SU-DHL-6 (cell line): ENCODE results near the gene PIP5K1B.

Experiments
- H2AFZ ChIP-seq: fragments of 200-600 bp; sonication (generic); 2 replicates; pipeline ENCODE4 v1.6.1; 2014; ENCODE audit warnings: low read depth, mild to moderate bottlenecking, moderate library complexity, mixed read lengths, antibody characterized with exemption, low read length; ENCODE audit not compliant: severe bottlenecking
- H3F3A ChIP-seq: fragments of 200-600 bp; shearing (Covaris generic); 2 replicates; pipeline ENCODE4 v1.6.0; 2016; ENCODE audit warnings: antibody characterized with exemption, mild to moderate bottlenecking; ENCODE audit not compliant: insufficient read depth
- H3K27ac ChIP-seq: fragments of 200-600 bp; sonication (generic); 2 replicates; pipeline ENCODE4 v1.5.1; 2016; ENCODE audit warnings: low read depth, mild to moderate bottlenecking, low read length, moderate library complexity, mixed read lengths
- H3K27me3 ChIP-seq: fragments of 200-600 bp; sonication (generic), shearing (Covaris generic); 2 replicates; pipeline ENCODE4 v1.6.0; 2014; ENCODE audit warnings: mild to moderate bottlenecking, low read length
- H3K36me3 ChIP-seq: fragments of 200-600 bp; sonication (generic); 2 replicates; pipeline ENCODE4 v1.6.1; 2014; ENCODE audit warnings: mild to moderate bottlenecking, low read length, mixed read lengths
- H3K4me2 ChIP-seq: fragments of 300-600, 200-600 bp; shearing (Covaris generic), sonication (generic); 2 replicates; pipeline ENCODE4 v1.6.0; 2014; ENCODE audit warnings: low read length, low read depth, mild to moderate bottlenecking; ENCODE audit not compliant: poor library complexity, severe bottlenecking
- H3K4me3 ChIP-seq: fragments of 200-600 bp; sonication (generic); 2 replicates; pipeline ENCODE4 v1.5.1; 2014; ENCODE audit warnings: antibody characterized with exemption, low read length, mild to moderate bottlenecking, mixed read lengths; ENCODE audit not compliant: insufficient read depth, poor library complexity, severe bottlenecking
- H3K79me2 ChIP-seq: fragments of 200-600 bp; sonication (generic); 2 replicates; pipeline ENCODE4 v1.6.1; 2014; ENCODE audit warnings: mild to moderate bottlenecking, low read length, moderate library complexity; ENCODE audit not compliant: insufficient read depth
- H3K9ac ChIP-seq: fragments of 200-600 bp; sonication (generic); 2 replicates; pipeline ENCODE4 v1.7.0; 2014; ENCODE audit warnings: mild to moderate bottlenecking, low read length
- H3K9me2 ChIP-seq: fragments of 200-600 bp; sonication (generic); replicated peaks from 2 replicates; pipeline ENCODE4 v1.6.1; 2014; ENCODE audit warnings: low read length; ENCODE audit not compliant: insufficient read depth
- H3K9me3 ChIP-seq: fragments of 200-600 bp; sonication (generic); 2 replicates; pipeline ENCODE4 v1.6.1; 2014; ENCODE audit warnings: low read length, mixed read lengths; ENCODE audit not compliant: insufficient read depth
- H4K20me1 ChIP-seq: fragments of 200-600 bp; sonication (generic); 2 replicates; pipeline ENCODE4 v1.6.1; 2014; ENCODE audit warnings: low read depth, mild to moderate bottlenecking, antibody characterized with exemption, low read length, moderate library complexity, mixed read lengths
- CTCF ChIP-seq: fragments of 200-600 bp; sonication (generic); IDR thresholded peaks from one replicate; pipeline ENCODE4 v1.5.1; 2017; ENCODE audit warnings: antibody characterized with exemption, mild to moderate bottlenecking, low read length, moderate library complexity; ENCODE audit not compliant: insufficient read depth, poor library complexity, severe bottlenecking
- EZH2phosphoT487 ChIP-seq: fragments of 200-600 bp; sonication (generic), shearing (Covaris generic); conservative IDR thresholded peaks from 2 replicates; pipeline ENCODE4 v1.6.1; 2018; ENCODE audit warnings: mild to moderate bottlenecking, antibody characterized with exemption, low read length, moderate library complexity, mixed read lengths

Gene PIP5K1B

GRCh38 chr9:68726489-68726888 lies 21.4 kb downstream of the PIP5K1B start:
- Histone ChIP-seq H3K9me2 (no peaks in the 10 kb centered on the region), H3K9me3 (no peaks in the 10 kb centered on the region), H2AFZ (no peak overlapping the region), H3K9ac (no peak overlapping the region), H3K27me3 (no peaks in the 10 kb centered on the region), H3K27ac (no peak overlapping the region), H3K36me3 (no peaks in the 10 kb centered on the region), H3K4me3 (no peak overlapping the region), H3K79me2 (no peaks in the 10 kb centered on the region), H3F3A (no peaks in the 10 kb centered on the region), H4K20me1 (no peaks in the 10 kb centered on the region), H3K4me2 (no peak overlapping the region)
- TF ChIP-seq EZH2phosphoT487, result no peak
- no peak for TF ChIP-seq CTCF

- Histone ChIP-seq H3K9ac (no peak overlapping the region), H3K9me2 (no peaks in the 10 kb centered on the region), H3K4me3 (no peak overlapping the region), H3K9me3 (no peaks in the 10 kb centered on the region), H2AFZ (no peak overlapping the region), H4K20me1 (no peaks in the 10 kb centered on the region), H3F3A (no peaks in the 10 kb centered on the region), H3K27me3 (no peaks in the 10 kb centered on the region), H3K79me2 (no peaks in the 10 kb centered on the region), H3K4me2 (no peak overlapping the region), H3K27ac (no peak overlapping the region), H3K36me3 (no peaks in the 10 kb centered on the region)
- TF ChIP-seq CTCF (no peak), EZH2phosphoT487 (no peak)
Observed at GRCh38 chr9:68727636-68728035, 22.6 kb downstream of the PIP5K1B start.

GRCh38 chr9:68728731-68729130 lies 23.7 kb downstream of the PIP5K1B start:
- H3K36me3 ChIP-seq, result no peaks in the 10 kb centered on the region
- no peaks in the 10 kb centered on the region for H3K27me3 ChIP-seq
- no peak overlapping the region for H3K4me3 ChIP-seq
- H4K20me1 ChIP-seq, result no peaks in the 10 kb centered on the region
- no peaks in the 10 kb centered on the region for H3K9me3 ChIP-seq
- H3K79me2 ChIP-seq, result no peaks in the 10 kb centered on the region
- H3K9me2 ChIP-seq, result no peaks in the 10 kb centered on the region
- TF ChIP-seq EZH2phosphoT487, result no peak
- TF ChIP-seq CTCF, result no peak
- no peak overlapping the region for H3K27ac ChIP-seq
- H3F3A ChIP-seq, result no peaks in the 10 kb centered on the region
- no peak overlapping the region for H2AFZ ChIP-seq
- no peak overlapping the region for H3K4me2 ChIP-seq
- H3K9ac ChIP-seq, result no peak overlapping the region
